HL-60/S4 treated with phorbol 12-myristate 13-acetate at 8.2 ng/mL for 4 days and 3 days (cell line): Measurements from ENCODE around the gene TGFB1.
"Not testable (repeated sequence)": the region's sequence is repeated elsewhere in the genome, so short reads cannot be mapped to it uniquely, and the experiment has no call there.

Source experiments
- in situ Hi-C: fragments of 300-500 bp; cut with MboI; formaldehyde crosslinking; loops from 2 replicates; pipeline ENCODE4 v1.15.0; 2022; ENCODE audit warnings: low sequenced_read_pairs

Gene TGFB1

GRCh38 chr19:41371119-41371518 lies 17.4 kb upstream of the TGFB1 start:
- in situ Hi-C loops: not testable (repeated sequence)

GRCh38 chr19:41369769-41370168 lies 16.0 kb upstream of the TGFB1 start:
- in situ Hi-C loops: no loop called here

GRCh38 chr19:41367848-41368301 lies 14.2 kb upstream of the TGFB1 start:
- in situ Hi-C loops: no loop called here

GRCh38 chr19:41366089-41366488 lies 12.4 kb upstream of the TGFB1 start:
- in situ Hi-C loops: no loop called here

GRCh38 chr19:41364524-41365391 lies 11.0 kb upstream of the TGFB1 start:
- in situ Hi-C loops: no loop called here

GRCh38 chr19:41363753-41364523 lies 10.2 kb upstream of the TGFB1 start, which contains the start of gene B9D2:
TSS of gene B9D2 (minus strand) at chr19:41364149. CDS start at chr19:41363519, 630 bp downstream.
- in situ Hi-C loops: no loop called here

GRCh38 chr19:41363371-41363752 lies 9.6 kb upstream of the TGFB1 start:
- in situ Hi-C loops: no loop called here

- in situ Hi-C loops: no loop called here
These were observed 8.6 kb upstream of the TGFB1 start for GRCh38 chr19:41362143-41362847.

GRCh38 chr19:41359741-41360140 lies 6.0 kb upstream of the TGFB1 start:
- in situ Hi-C loops: no loop called here

GRCh38 chr19:41357746-41358145 lies 4.0 kb upstream of the TGFB1 start:
- in situ Hi-C loops: no loop called here

GRCh38 chr19:41356984-41357739 lies 3.4 kb upstream of the TGFB1 start:
- in situ Hi-C loops: no loop called here

- in situ Hi-C loops: no loop called here
These were observed 2.1 kb upstream of the TGFB1 start for GRCh38 chr19:41355802-41356201.

GRCh38 chr19:41355035-41355434 lies 1.3 kb upstream of the TGFB1 start:
- in situ Hi-C loops: no loop called here

GRCh38 chr19:41354343-41354953 lies 726 bp upstream of the TGFB1 start:
- in situ Hi-C loops: no loop called here

GRCh38 chr19:41352609-41353465 lies 885 bp downstream of the TGFB1 start:
- in situ Hi-C loops: no loop called here

- in situ Hi-C loops: no loop called here
These were observed 1.5 kb downstream of the TGFB1 start for GRCh38 chr19:41352279-41352608.

GRCh38 chr19:41351339-41352245 lies 2.1 kb downstream of the TGFB1 start:
- in situ Hi-C loops: no loop called here

GRCh38 chr19:41350735-41351338 lies 2.9 kb downstream of the TGFB1 start:
- in situ Hi-C loops: no loop called here
